HL-60 (cell line): ENCODE measurements around the gene DDX39A.

Experiments
- DNase-seq, 2 experiments: peaks; one replicate each; pipeline ENCODE4 v3.0.0-alpha.2; 2010 to 2020; ENCODE audit warnings: low read depth in 1 of 2, low spot score in 1 of 2
- H3K27ac ChIP-seq: fragments of 250-450 bp; sonication (Bioruptor Pico); replicated peaks from 2 replicates; pipeline ENCODE4 v1.5.1; 2020; ENCODE audit warnings: mild to moderate bottlenecking, moderate library complexity
- H3K27me3 ChIP-seq: fragments of 250-450 bp; sonication (Bioruptor Pico); 2 replicates; pipeline ENCODE4 v1.5.1; 2021; ENCODE audit warnings: mild to moderate bottlenecking, moderate library complexity; ENCODE audit not compliant: insufficient read depth, poor library complexity, severe bottlenecking
- H3K4me3 ChIP-seq: replicated peaks from 2 replicates; pipeline ENCODE4 v1.5.1; 2011; ENCODE audit warnings: mild to moderate bottlenecking, control low read depth, low read length; ENCODE audit not compliant: insufficient read depth
- GABPA ChIP-seq: IDR thresholded peaks from 2 replicates; pipeline ENCODE4 v1.6.1; 2012; ENCODE audit warnings: low read depth
- POLR2AphosphoS5 ChIP-seq: IDR thresholded peaks from 2 replicates; pipeline ENCODE4 v1.6.1; 2012; ENCODE audit warnings: low read depth
- SPI1 ChIP-seq: IDR thresholded peaks from 2 replicates; pipeline ENCODE4 v1.6.1; 2012; ENCODE audit warnings: low read depth, mild to moderate bottlenecking, borderline replicate concordance
- TF ChIP-seq, protein P1 (sequence below): IDR thresholded peaks from 2 replicates; pipeline ENCODE4 v1.6.1; 2012; ENCODE audit warnings: low read depth; ENCODE audit not compliant: insufficient replicate concordance
- TF ChIP-seq, protein P2 (sequence below): IDR thresholded peaks from one replicate; pipeline ENCODE4 v1.5.1; 2011; ENCODE audit warnings: low read length, control low read depth, inconsistent platforms; ENCODE audit not compliant: insufficient read depth

Gene DDX39A

DNA sequence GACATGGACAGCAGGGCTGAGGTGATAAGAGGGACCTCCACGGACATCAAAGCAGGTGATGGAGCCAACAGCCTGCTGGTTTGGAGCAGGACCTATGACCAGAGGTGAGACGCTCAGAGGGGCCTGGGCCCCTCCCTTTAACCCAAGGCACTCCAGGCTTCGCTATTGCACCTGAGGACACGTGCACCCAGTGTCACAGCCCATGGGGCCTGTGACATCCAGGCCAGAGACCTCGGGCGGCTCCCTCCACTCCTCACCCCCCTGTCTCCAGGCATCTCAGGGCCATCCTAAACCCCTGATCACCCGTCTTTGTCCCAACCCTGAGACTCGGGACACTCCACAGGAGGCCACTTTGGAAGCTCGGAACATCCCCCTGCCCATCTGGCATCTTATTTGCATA lies 25.0 kb downstream of the DDX39A start:
- H3K27ac ChIP-seq: no peak overlapping the region
- no peak overlapping the region for H3K4me3 ChIP-seq
- no peaks in the 10 kb centered on the region for H3K27me3 ChIP-seq
- TF ChIP-seq, protein P1, sequence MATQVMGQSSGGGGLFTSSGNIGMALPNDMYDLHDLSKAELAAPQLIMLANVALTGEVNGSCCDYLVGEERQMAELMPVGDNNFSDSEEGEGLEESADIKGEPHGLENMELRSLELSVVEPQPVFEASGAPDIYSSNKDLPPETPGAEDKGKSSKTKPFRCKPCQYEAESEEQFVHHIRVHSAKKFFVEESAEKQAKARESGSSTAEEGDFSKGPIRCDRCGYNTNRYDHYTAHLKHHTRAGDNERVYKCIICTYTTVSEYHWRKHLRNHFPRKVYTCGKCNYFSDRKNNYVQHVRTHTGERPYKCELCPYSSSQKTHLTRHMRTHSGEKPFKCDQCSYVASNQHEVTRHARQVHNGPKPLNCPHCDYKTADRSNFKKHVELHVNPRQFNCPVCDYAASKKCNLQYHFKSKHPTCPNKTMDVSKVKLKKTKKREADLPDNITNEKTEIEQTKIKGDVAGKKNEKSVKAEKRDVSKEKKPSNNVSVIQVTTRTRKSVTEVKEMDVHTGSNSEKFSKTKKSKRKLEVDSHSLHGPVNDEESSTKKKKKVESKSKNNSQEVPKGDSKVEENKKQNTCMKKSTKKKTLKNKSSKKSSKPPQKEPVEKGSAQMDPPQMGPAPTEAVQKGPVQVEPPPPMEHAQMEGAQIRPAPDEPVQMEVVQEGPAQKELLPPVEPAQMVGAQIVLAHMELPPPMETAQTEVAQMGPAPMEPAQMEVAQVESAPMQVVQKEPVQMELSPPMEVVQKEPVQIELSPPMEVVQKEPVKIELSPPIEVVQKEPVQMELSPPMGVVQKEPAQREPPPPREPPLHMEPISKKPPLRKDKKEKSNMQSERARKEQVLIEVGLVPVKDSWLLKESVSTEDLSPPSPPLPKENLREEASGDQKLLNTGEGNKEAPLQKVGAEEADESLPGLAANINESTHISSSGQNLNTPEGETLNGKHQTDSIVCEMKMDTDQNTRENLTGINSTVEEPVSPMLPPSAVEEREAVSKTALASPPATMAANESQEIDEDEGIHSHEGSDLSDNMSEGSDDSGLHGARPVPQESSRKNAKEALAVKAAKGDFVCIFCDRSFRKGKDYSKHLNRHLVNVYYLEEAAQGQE: no peak
- TF ChIP-seq, protein P2, sequence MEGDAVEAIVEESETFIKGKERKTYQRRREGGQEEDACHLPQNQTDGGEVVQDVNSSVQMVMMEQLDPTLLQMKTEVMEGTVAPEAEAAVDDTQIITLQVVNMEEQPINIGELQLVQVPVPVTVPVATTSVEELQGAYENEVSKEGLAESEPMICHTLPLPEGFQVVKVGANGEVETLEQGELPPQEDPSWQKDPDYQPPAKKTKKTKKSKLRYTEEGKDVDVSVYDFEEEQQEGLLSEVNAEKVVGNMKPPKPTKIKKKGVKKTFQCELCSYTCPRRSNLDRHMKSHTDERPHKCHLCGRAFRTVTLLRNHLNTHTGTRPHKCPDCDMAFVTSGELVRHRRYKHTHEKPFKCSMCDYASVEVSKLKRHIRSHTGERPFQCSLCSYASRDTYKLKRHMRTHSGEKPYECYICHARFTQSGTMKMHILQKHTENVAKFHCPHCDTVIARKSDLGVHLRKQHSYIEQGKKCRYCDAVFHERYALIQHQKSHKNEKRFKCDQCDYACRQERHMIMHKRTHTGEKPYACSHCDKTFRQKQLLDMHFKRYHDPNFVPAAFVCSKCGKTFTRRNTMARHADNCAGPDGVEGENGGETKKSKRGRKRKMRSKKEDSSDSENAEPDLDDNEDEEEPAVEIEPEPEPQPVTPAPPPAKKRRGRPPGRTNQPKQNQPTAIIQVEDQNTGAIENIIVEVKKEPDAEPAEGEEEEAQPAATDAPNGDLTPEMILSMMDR: no peak
- TF ChIP-seq GABPA (no peak), POLR2AphosphoS5 (no peak), SPI1 (no peak)
- no peak for DNase-seq

DNA sequence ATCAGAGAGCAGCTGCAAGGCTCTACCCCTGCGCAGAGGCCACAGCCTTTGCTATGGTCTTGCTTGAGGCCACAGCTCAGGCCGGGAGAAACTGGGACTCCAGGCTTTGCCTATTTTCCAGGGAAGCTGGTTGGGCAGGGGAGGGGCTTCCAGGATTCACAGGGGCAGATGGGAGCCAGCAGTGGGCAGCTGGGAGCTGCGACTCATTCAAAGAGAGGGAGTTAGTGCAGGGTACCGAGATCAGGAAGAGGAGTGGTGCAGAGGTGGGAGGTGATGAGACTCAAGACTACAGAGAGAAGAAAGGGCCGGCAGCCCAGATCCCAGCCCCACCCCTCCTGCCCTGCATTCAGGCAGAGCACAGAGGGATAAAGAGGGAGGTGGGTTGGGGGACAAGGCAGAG lies 25.8 kb downstream of the DDX39A start:
- Histone ChIP-seq H3K27ac (no peak overlapping the region), H3K4me3 (no peak overlapping the region), H3K27me3 (no peaks in the 10 kb centered on the region)
- no peak for DNase-seq
- no peak for TF ChIP-seq SPI1
- no peak for TF ChIP-seq POLR2AphosphoS5
- TF ChIP-seq, protein P2: no peak
- TF ChIP-seq, protein P1: no peak
- no peak for TF ChIP-seq GABPA

DNA sequence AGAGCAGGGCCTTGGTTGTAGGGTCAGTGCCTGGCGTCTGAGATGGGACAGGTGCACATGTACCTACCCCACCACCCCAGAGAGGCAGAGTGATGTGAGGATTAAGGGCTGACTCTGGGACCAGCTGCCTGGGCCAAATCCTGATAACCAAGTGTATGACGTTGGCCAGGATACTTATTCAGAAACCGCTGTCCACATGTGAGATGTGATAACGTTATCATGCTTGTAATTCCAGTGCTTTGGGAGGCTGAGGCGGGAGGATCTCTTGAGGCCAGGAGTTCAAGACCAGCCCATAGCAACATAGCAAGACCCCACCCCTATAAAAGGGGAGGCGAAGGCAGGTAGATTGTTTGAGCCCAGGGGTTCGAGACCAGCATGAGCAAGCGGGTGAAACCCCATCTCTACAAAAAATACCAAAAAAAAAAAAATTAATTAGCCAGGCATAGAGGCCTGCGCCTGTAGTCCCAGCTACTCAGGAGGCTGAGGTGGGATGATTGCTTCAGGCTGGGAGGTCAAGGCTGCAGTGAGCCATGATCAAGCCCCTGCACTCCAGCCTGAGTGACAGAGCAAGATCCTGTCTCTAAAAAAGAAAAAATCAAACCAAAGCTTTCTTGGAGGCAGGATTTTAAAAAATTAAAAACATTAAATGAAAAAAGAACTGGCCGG lies 27.9 kb downstream of the DDX39A start:
- Histone ChIP-seq H3K27ac (no peak overlapping the region), H3K4me3 (no peak overlapping the region), H3K27me3 (no peaks in the 10 kb centered on the region)
- no peak for TF ChIP-seq GABPA
- TF ChIP-seq, protein P1: no peak
- TF ChIP-seq, protein P2: no peak
- TF ChIP-seq SPI1: no peak
- no peak for TF ChIP-seq POLR2AphosphoS5
- no peak for DNase-seq
